Activated T-helper 17 cell treated with anti-CD3 and anti-CD28 coated beads, Interleukin-2, amount 50 U/mL, for 72 hours (primary cell): Measurements from ENCODE around the gene ALPK3. TPM values are rescaled to one million over a fixed set of nuclear protein-coding genes. Genes with fewer than 3 reads are reported as not detected.
A peak's percentile ranks its signal among the peaks of the same experiment; 100 is the strongest.

ENCODE experiments used
- ATAC-seq: fragments of 150-1000 bp; cut with Tn5 transposase; replicated peaks from 2 replicates; pipeline ENCODE4 v1.10.0; 2021; ENCODE audit warnings: mild to moderate bottlenecking, moderate library complexity
- H3K27ac Mint-ChIP-seq: one replicate; pipeline ENCODE4 v1.8.0; 2022; ENCODE audit warnings: mixed read lengths
- H3K27me3 Mint-ChIP-seq: one replicate; pipeline ENCODE4 v1.8.0; 2022; ENCODE audit warnings: mixed read lengths
- H3K36me3 Mint-ChIP-seq: one replicate; pipeline ENCODE4 v1.8.0; 2022; ENCODE audit warnings: low read depth, mild to moderate bottlenecking, mixed read lengths
- H3K4me1 Mint-ChIP-seq: one replicate; pipeline ENCODE4 v1.8.0; 2022; ENCODE audit warnings: mixed read lengths
- H3K4me3 Mint-ChIP-seq: one replicate; pipeline ENCODE4 v1.8.0; 2022; ENCODE audit warnings: mild to moderate bottlenecking, mixed read lengths
- H3K9me3 Mint-ChIP-seq: one replicate; pipeline ENCODE4 v1.8.0; 2022; ENCODE audit warnings: mixed read lengths
- total RNA-seq, 2 donors: library from RNA; stranded (reverse); gene quantifications; one replicate each; pipeline ENCODE4 v1.2.3, GENCODE V29; 2022

Gene ALPK3
- total RNA-seq, 2 donors from 2014 or later = 0.29 to 1.1 TPM

DNA sequence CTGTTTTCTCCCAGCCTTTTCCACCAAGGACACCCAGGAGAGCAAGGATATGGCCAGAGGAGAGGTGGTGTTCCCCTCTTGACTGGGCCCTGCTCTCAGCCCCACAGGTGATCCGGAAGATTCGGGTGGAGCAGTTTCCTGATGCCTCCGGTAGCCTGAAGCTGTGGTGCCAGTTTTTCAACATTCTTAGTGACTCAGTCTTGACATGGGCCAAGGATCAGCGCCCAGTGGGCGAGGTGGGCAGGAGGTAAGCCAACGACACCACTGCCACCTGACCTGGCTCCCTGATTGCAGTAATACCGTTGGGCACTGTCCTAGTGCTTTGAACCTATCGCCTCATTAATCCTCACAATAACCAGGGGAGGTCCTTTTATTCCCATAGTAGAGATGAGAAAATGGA lies 42.0 kb downstream of the ALPK3 start:
- no peaks in the 10 kb centered on the region for H3K27me3 Mint-ChIP-seq
- no peak overlapping the region for H3K27ac Mint-ChIP-seq
- ATAC-seq = no peak
- no peaks in the 10 kb centered on the region for H3K9me3 Mint-ChIP-seq
- no peaks in the 10 kb centered on the region for H3K36me3 Mint-ChIP-seq
- no peak overlapping the region for H3K4me3 Mint-ChIP-seq
- H3K4me1 Mint-ChIP-seq = no peaks in the 10 kb centered on the region

DNA sequence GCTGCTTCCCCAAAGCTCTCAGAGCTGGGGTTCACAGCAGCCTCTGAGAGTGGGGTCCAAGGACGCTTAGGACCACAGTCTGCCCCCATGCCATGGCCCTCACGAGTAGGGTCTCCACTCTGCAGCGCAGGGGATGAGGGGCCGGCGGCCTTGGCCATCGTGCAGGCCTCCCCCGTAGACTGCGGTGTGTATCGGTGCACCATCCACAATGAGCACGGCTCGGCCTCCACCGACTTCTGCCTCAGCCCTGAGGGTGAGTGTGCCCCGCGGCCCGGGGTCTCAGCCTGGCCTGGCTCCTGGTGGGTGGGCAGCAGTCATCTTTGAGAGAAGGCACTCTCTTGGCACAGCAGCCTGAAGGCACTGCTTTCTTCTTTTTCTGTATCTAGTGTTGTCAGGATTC lies 42.5 kb downstream of the ALPK3 start:
- no peaks in the 10 kb centered on the region for H3K27me3 Mint-ChIP-seq
- no peaks in the 10 kb centered on the region for H3K4me1 Mint-ChIP-seq
- no peak overlapping the region for H3K4me3 Mint-ChIP-seq
- no peak for ATAC-seq
- no peaks in the 10 kb centered on the region for H3K36me3 Mint-ChIP-seq
- H3K9me3 Mint-ChIP-seq = no peaks in the 10 kb centered on the region
- no peak overlapping the region for H3K27ac Mint-ChIP-seq

DNA sequence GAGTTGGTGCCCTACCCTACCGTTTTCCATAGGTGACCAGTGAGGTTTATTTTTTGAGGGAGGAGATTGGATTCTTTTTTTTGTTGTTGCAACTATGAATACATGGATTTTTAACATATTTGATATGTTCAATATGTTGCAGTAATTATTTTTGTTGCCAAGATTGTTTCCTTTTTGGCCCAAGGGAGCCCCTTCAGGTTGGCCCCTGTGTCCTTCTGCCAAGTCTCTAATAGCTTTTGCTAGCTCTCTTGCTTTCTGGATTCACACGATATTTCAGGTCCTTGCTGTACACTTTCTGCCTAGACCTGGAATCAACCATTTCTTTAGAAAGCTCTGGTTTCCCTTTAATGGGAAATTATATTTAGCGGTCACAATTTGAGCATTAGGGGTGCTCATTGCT lies 44.6 kb downstream of the ALPK3 start:
- Mint-ChIP-seq H3K36me3 (no peaks in the 10 kb centered on the region), H3K27ac (no peak overlapping the region), H3K9me3 (no peaks in the 10 kb centered on the region), H3K27me3 (no peaks in the 10 kb centered on the region), H3K4me3 (no peak overlapping the region), H3K4me1 (no peaks in the 10 kb centered on the region)
- ATAC-seq = no peak

DNA sequence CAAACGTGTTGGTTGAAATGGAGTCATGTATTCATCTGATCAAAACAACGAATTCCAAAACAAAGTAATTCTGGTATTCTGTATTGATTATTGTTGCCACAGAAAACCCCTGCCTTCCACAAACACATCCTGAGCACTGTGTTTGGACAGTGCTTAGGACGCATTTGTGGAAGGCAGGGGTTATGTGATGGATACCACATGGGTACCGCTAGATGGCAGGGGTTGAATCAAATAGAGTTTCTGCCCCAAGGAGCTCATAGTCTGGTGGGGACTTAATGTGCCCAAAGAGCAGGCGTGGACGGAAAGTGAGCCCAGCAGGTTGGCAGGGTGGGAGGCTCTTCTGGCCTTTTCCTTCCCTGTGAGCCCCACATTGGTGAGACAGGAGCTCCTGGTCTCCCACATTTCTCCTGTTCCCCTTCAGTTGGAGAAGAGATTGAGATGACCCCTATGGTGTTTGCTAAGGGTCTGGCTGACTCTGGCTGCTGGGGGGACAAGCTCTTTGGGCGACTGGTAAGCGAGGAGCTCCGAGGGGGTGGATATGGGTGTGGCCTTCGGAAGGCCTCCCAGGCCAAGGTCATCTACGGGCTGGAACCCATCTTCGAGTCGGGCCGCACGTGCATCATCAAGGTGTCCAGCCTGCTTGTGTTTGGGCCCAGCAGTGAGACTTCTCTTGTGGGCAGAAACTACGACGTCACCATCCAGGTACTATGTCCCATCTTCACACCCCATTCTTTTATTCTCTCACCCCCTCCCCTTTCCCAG lies 45.2 kb downstream of the ALPK3 start:
- Mint-ChIP-seq H3K27ac (no peak overlapping the region), H3K9me3 (no peaks in the 10 kb centered on the region), H3K27me3 (no peaks in the 10 kb centered on the region), H3K36me3 (no peaks in the 10 kb centered on the region), H3K4me1 (no peaks in the 10 kb centered on the region), H3K4me3 (no peak overlapping the region)
- ATAC-seq = no peak

DNA sequence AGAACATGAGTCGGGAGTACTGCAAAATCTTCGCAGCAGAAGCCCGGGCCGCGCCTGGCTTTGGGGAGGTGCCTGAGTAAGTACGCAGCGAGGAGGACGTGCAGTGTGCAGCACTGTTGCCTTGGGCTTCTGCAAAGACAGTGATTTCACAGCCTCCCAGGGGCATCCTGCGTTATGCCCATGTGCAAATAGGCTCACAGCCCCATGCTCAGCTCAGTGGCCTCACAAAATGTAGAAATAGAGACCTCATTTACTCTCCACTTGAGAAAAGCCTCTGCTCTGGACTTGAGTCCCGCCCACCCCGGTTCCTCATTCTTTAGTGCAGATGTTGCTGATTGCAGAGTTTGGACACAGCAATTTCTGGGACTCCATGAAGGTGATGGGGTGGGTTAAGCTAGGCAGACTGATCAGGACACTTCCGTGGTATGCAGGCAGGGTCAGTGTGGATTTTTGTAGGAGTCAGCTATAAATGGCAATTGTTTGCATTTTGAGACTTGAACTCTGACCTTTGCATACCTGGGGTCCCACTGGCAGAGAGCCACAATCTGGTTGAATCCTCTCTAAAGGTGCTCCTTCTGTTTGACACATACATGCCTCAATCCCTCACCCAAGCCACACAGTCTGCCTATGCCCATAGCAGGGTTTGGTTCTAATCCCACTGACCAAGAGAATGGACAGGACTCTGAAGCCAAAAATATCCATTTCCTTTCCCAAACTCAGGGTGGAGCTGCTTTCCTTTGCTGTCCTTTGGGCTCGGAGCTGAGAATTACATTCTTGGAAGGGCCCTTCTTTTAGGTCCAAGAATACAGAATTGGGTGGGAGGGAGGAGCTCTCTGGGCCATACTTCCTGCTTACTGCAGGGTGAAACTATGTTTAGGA lies 46.6 kb downstream of the ALPK3 start:
- no peaks in the 10 kb centered on the region for H3K36me3 Mint-ChIP-seq
- no peak overlapping the region for H3K27ac Mint-ChIP-seq
- no peak for ATAC-seq
- H3K4me1 Mint-ChIP-seq = no peaks in the 10 kb centered on the region
- no peaks in the 10 kb centered on the region for H3K9me3 Mint-ChIP-seq
- H3K4me3 Mint-ChIP-seq = no peak overlapping the region
- no peaks in the 10 kb centered on the region for H3K27me3 Mint-ChIP-seq

DNA sequence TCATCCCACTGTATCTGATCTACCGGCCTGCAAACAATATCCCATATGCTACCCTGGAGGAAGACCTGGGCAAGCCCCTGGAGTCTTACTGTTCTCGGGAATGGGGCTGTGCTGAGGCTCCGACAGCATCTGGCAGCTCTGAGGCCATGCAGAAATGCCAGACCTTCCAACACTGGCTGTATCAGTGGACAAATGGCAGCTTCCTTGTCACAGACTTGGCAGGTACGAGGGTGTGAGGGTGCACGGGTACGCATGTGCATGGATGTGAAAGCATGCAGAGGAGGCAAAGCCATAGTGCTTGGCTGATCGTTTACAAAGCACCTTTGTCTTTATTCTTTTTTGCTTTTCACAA lies 47.3 kb downstream of the ALPK3 start:
- no peaks in the 10 kb centered on the region for H3K4me1 Mint-ChIP-seq

DNA sequence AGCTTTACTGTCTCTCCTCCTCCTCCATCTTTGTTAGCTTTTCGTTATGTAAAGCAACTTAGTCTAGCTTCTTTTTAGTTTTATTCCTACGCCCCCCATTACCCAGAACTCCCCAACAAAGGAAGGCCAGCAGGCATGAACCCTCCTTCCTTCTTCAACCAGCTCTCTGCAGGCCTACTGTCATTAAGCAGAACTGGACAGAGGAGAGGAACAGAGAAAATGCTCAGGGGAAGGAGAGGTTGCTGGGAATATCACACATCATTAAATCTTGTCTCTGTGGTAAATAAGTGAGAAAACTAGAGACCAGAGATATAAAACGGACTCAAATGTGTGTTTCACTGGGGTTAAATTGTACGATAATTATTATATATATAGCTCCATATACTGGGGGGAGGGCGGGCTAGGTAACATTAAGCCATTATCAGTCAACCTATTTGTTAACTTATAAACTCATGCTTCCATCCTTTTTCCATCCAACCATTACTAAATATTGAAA lies 48.0 kb downstream of the ALPK3 start:
- Mint-ChIP-seq H3K4me3 (no peak overlapping the region), H3K27me3 (no peaks in the 10 kb centered on the region), H3K27ac (no peak overlapping the region), H3K36me3 (no peaks in the 10 kb centered on the region), H3K9me3 (no peaks in the 10 kb centered on the region), H3K4me1 (no peaks in the 10 kb centered on the region)
- no peak for ATAC-seq

More for the DNA sequence above, 47.3 kb downstream of the ALPK3 start:
- Mint-ChIP-seq H3K36me3 (no peaks in the 10 kb centered on the region), H3K9me3 (no peaks in the 10 kb centered on the region), H3K27me3 (no peaks in the 10 kb centered on the region), H3K27ac (no peak overlapping the region), H3K4me3 (no peak overlapping the region)
- no peak for ATAC-seq

DNA sequence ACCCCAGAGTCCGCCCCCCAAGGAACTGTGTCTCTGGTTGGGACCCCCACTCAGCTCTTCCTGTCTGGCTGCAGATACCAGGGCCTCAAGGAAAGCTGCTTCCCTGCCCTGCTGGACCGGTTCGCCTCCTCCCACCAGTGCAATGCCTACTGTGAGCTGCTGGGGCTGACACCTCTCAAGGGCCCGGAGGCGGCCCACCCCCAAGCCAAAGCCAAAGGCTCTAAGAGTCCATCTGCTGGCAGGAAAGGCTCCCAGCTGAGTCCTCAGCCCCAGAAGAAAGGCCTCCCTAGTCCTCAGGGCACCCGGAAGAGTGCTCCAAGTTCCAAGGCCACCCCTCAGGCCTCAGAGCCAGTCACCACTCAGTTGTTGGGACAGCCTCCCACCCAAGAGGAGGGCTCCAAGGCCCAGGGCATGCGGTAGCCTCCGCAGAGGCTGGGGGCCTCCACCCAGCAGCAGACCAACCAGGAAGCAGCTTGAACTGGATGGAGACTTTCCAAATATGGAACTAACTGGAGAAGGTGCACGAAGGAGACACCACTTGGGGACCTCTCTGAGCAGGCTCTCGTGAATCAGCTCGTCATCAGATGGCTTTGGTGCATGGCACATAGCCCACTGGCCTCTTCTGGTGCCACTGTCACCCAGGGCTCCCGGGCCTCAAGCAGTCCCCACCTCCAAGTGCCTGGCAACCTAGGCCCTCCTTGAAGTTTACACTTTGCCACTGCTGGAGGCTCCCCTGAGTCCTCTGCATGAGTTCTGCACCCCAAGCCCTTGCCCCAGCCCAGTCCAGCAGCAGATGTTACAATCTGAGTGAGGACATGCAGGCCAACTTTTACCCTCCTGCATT lies 51.1 kb downstream of the ALPK3 start:
- Mint-ChIP-seq H3K27me3 (no peaks in the 10 kb centered on the region), H3K36me3 (no peaks in the 10 kb centered on the region), H3K9me3 (no peaks in the 10 kb centered on the region), H3K4me1 (no peaks in the 10 kb centered on the region), H3K4me3 (no peak overlapping the region), H3K27ac (peak overlapping the region; percentile 19)
- no peak for ATAC-seq

DNA sequence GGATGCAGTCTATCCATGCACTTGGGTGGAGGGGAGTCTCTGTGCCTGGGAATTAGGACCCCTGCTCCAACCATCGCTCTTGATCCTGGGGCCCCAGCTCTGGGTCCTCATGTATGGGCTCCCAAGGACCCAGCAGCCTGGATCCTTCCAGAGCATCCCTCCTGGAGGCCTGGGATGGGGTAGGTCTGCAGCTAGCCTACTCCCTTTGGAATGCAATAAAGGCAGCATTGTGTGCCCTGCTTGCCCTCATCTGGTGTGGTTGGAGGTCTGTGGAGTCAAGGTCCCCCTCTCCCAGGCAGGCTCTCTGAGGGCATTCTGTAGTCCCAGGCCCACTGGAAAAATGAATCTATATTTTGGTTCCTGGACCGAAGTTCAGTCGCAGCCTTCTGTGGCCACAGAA lies 52.4 kb downstream of the ALPK3 start:
- Mint-ChIP-seq H3K27me3 (no peaks in the 10 kb centered on the region), H3K4me1 (no peaks in the 10 kb centered on the region), H3K9me3 (no peaks in the 10 kb centered on the region), H3K36me3 (no peaks in the 10 kb centered on the region), H3K27ac (no peak overlapping the region), H3K4me3 (no peak overlapping the region)
- ATAC-seq = no peak

DNA sequence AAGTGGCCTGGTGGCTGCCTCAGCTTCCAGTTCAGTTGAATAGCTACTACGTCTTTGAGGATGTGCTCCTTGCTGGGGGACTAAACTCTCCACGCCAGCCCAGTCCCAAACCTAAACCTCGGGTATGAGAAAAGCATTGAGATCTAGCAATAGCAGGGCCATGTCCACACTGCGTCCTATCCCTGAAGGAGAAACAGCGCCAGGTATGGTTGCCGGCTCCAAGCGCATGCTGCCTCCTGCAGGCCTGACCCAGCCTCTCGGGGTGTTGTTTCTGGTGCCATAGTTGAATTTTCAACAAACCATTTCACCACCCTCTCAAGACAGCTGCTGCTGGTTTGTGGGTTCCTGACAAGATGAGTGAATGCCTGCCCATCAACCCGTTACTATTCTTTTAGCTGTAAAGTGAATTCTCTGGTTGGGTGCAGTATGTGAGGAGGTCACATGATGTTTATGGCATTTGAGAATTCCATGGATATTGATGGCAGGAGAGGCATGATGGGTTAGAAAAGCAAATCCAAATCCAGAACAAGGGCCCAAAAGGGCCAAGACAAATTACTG lies 54.4 kb downstream of the ALPK3 start:
- Mint-ChIP-seq H3K4me3 (no peak overlapping the region), H3K9me3 (no peaks in the 10 kb centered on the region), H3K27me3 (no peaks in the 10 kb centered on the region), H3K4me1 (no peaks in the 10 kb centered on the region), H3K27ac (no peak overlapping the region), H3K36me3 (no peaks in the 10 kb centered on the region)
- ATAC-seq = no peak

DNA sequence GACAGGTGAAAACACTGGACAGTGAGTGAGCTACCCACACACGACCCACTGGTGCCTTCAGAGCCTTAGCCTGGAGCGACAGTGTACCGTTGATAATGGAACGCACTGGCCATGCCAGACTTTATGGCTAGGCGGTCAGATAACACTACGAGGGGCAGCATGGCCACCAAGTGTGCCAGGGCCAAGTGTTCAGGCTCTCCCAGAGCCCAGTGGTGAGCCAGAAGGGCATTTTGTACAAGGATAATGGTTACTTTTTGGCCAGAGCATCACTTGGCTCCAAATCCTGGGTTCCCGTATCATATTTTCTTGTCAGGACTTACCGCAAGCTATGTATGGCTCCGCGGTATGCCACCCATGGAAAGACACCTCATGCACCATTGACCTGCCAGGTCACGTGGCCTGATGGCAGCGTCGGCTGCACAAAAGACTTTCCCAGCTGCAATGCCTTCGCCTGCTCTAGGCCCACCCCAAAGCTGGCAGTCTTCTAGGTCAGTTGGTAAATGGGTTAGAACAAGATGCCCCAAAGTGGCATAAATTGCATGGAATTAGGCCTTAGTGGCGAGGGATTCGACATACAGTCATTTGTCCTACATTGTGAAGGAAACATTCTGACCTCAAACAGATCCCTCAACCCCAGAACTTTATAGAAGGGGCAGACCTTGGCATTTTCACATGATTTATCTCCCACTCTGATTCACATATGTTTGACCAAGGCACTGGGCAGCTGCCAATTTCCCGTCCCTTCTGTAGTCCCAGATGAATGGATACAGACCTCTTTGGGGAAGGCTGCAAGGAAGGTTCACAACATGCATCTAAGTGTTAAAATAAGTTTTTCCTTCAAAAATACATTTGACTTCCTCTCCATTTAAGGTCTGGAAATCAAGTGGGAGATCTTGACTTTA lies 55.1 kb downstream of the ALPK3 start:
- H3K9me3 Mint-ChIP-seq = no peaks in the 10 kb centered on the region
- no peak overlapping the region for H3K4me3 Mint-ChIP-seq
- no peaks in the 10 kb centered on the region for H3K36me3 Mint-ChIP-seq
- H3K4me1 Mint-ChIP-seq = no peaks in the 10 kb centered on the region
- H3K27ac Mint-ChIP-seq = no peak overlapping the region
- no peaks in the 10 kb centered on the region for H3K27me3 Mint-ChIP-seq
- no peak for ATAC-seq

DNA sequence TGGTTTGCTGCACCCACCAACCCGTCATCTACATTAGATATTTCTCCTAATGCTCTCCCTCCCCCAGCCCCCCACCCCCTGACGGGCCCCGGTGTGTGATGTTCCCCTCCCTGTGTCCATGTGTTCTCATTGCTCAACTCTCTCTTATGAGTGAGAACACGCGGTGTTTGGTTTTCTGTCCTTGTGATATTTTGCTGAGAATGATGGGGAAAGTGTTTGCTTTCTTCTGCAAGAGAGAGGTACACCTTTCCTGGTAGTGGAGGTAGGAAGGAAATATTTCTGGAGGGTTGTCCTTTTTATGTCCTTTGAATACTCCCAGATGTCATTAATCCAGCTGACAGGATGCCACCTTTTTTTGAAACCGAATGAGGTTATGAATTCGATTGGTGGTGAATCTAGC lies 56.8 kb downstream of the ALPK3 start:
- no peaks in the 10 kb centered on the region for H3K9me3 Mint-ChIP-seq
- no peaks in the 10 kb centered on the region for H3K36me3 Mint-ChIP-seq
- ATAC-seq = no peak

DNA sequence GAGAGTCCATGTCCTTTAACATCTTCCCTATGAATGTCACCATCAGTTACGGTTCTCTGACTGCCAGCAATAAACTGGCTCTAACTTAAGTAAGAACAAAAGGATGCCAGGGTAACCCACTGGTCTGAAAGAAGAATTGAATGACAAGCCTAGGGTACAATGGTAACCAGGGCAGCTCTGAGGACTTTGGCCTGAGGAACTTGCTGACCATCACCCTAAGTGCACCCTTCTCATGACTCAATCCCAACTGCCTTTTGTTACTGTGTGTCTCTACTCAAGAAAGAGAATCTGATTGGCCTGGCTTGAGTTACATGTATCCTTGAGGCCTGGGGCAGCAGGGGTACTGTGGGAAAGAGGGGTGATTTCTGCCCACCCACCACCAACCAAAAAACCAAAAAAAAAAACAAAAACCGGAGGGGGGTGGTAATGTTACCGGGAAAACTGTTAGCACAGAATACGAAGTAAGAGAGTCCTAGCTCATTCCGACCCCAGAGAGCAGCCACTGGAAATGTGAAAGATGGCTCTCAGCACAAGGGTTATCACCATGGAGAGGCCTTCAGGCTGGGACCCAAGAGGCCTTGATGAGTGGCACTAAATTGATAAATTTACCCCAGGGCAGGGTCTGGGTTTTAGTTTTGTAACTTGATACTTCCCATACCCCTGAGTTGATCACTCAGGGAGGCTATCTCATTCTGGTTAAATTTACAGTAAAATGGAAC lies 58.0 kb downstream of the ALPK3 start:
- Mint-ChIP-seq H3K4me3 (no peak overlapping the region), H3K4me1 (no peaks in the 10 kb centered on the region), H3K36me3 (no peaks in the 10 kb centered on the region), H3K27ac (no peak overlapping the region), H3K9me3 (no peaks in the 10 kb centered on the region), H3K27me3 (peaks cover 5% of the 10 kb centered on the region)
- ATAC-seq = no peak

More for the DNA sequence above, 56.8 kb downstream of the ALPK3 start:
- no peak overlapping the region for H3K4me3 Mint-ChIP-seq
- H3K4me1 Mint-ChIP-seq = no peaks in the 10 kb centered on the region
- H3K27ac Mint-ChIP-seq = no peak overlapping the region
- no peaks in the 10 kb centered on the region for H3K27me3 Mint-ChIP-seq
